Keratinocyte (primary cell): ENCODE data around the gene CLEC12A. TPM values are rescaled to one million over a fixed set of nuclear protein-coding genes. Genes with fewer than 3 reads are reported as not detected.
A peak's percentile ranks its signal among the peaks of the same experiment; 100 is the strongest.

Experiments
- DNase-seq: peaks from one replicate; pipeline ENCODE4 v3.0.0-alpha.2; 2011; ENCODE audit warnings: low read depth, missing footprints, low spot score
- FAIRE-seq: peaks from 2 replicates; lab custom pipeline; 2011; peaks lifted over from hg19 to GRCh38; lab: Jason Lieb, UNC
- H2AFZ ChIP-seq: 2 replicates; pipeline ENCODE4 v1.6.0; 2012; ENCODE audit warnings: low read length, control low read depth, inconsistent platforms; ENCODE audit not compliant: control insufficient read depth
- H3K27ac ChIP-seq: 2 replicates; pipeline ENCODE4 v1.5.1; 2011; ENCODE audit warnings: low read length; ENCODE audit not compliant: control insufficient read depth, insufficient read depth
- H3K27me3 ChIP-seq: 3 replicates; pipeline ENCODE4 v1.6.0; 2011; ENCODE audit warnings: low read length; ENCODE audit not compliant: control insufficient read depth, insufficient read depth; ENCODE audit errors: extremely low read depth
- H3K36me3 ChIP-seq, 2 experiments: 2 replicates in 1 of 2; 3 replicates in 1 of 2; pipeline ENCODE4 v1.5.1; 2011; ENCODE audit warnings: low read length in 2 of 2, mild to moderate bottlenecking in 1 of 2; ENCODE audit not compliant: control insufficient read depth in 2 of 2, insufficient read depth in 2 of 2; ENCODE audit errors: extremely low read depth in 1 of 2
- H3K4me1 ChIP-seq: 3 replicates; pipeline ENCODE4 v1.5.1; 2011; ENCODE audit warnings: low read length; ENCODE audit not compliant: control insufficient read depth, insufficient read depth; ENCODE audit errors: extremely low read depth
- H3K4me2 ChIP-seq: 3 replicates; pipeline ENCODE4 v1.6.0; 2011; ENCODE audit warnings: low read depth, low read length; ENCODE audit not compliant: control insufficient read depth, insufficient read depth; ENCODE audit errors: extremely low read depth
- H3K4me3 ChIP-seq, 3 experiments: fragments of 200-600 bp in 1 of 3; sonication (generic) in 1 of 3; 2 replicates in 2 of 3; 3 replicates in 1 of 3; pipeline ENCODE4 v1.5.1; 2011 to 2016; ENCODE audit warnings: low read length in 3 of 3, mild to moderate bottlenecking in 3 of 3, control low read depth in 2 of 3, inconsistent platforms in 1 of 3, low read depth in 1 of 3, mixed read lengths in 1 of 3, mixed run types in 1 of 3, moderate library complexity in 1 of 3; ENCODE audit not compliant: control insufficient read depth in 2 of 3, insufficient read depth in 2 of 3; ENCODE audit errors: extremely low read depth in 1 of 3
- H3K79me2 ChIP-seq: 2 replicates; pipeline ENCODE4 v1.6.0; 2012; ENCODE audit warnings: low read length; ENCODE audit not compliant: control insufficient read depth, insufficient read depth
- H3K9ac ChIP-seq: 3 replicates; pipeline ENCODE4 v1.6.0; 2011; ENCODE audit warnings: low read length; ENCODE audit not compliant: control insufficient read depth, insufficient read depth; ENCODE audit errors: extremely low read depth
- H3K9me1 ChIP-seq: 3 replicates; pipeline ENCODE4 v1.6.0; 2011; ENCODE audit warnings: low read length; ENCODE audit not compliant: control insufficient read depth, insufficient read depth; ENCODE audit errors: extremely low read depth
- H3K9me3 ChIP-seq: 2 replicates; pipeline ENCODE4 v1.5.1; 2012; ENCODE audit warnings: low read depth, low read length; ENCODE audit not compliant: control insufficient read depth
- H4K20me1 ChIP-seq: 3 replicates; pipeline ENCODE4 v1.6.0; 2011; ENCODE audit warnings: low read length; ENCODE audit not compliant: control insufficient read depth, insufficient read depth; ENCODE audit errors: extremely low read depth
- EZH2 ChIP-seq: IDR thresholded peaks from one replicate; pipeline ENCODE4 v1.6.1; 2012; ENCODE audit warnings: inconsistent platforms, mild to moderate bottlenecking, low read length, moderate library complexity
- dilution Hi-C: fragments of 300-500 bp; cut with MboI; formaldehyde crosslinking; loops from one replicate; pipeline ENCODE4 v1.7.0; 2020; ENCODE audit warnings: low sequenced_read_pairs; ENCODE audit not compliant: extremely low pct_ligation_motif_present
- polyA plus RNA-seq, 5 experiments: library from polyadenylated mRNA; depleted of rRNA in 3 of 5; stranded (reverse) in 3 of 5; stranded (forward) in 1 of 5; unstranded in 1 of 5; fragments of >200 nt; gene quantifications; 1 replicate in 1 of 5; 2 replicates in 3 of 5; 3 replicates in 1 of 5; pipeline versions ENCODE4 v1.2.1 to v1.2.3, GENCODE V29; 2011 to 2012; ENCODE audit warnings: missing spikeins in 2 of 5, low read depth in 1 of 5, low replicate concordance in 1 of 5
- TF ChIP-seq, protein P1 (sequence below), 3 experiments: IDR thresholded peaks in 1 of 3; conservative IDR thresholded peaks in 1 of 3; optimal IDR thresholded peaks in 1 of 3; 2 replicates in 2 of 3; 3 replicates in 1 of 3; pipeline versions ENCODE3 to v1.5.1; 2011; ENCODE audit warnings: low read length in 3 of 3, mild to moderate bottlenecking in 3 of 3, moderate library complexity in 2 of 3, control low read depth in 1 of 3, inconsistent platforms in 1 of 3; ENCODE audit not compliant: insufficient read depth in 2 of 3; ENCODE audit errors: extremely low read depth in 1 of 3

CLEC12A gene
- polyA plus RNA-seq, 1 donor (not counting 4 experiments of a cell fraction or from before 2014, with no cell fraction given): not detected

DNA sequence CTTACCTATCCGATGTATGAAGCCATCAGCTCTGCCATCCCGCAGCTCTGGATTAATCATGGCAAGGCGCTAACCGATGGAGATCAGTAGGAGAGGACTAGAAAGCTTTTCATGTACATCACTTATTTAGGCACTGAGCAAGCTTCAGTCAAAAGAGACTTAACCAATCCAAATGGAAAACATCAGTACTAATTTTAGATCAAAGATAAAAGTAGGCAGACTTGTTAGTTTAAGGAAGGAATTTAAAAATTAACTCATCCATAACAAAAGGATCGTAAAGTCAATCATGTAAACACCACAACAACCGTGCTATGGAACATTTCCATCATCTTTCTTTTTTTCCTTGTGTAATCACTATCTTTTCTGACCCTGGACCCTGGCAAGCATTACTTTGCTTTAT, 38.9 kb upstream of the CLEC12A start, which contains the start of gene CLEC2A:
Gene CLEC2A, minus strand, starts transcription at position 101 of the 400 bp plus-strand sequence. Its CDS starts 41 bp downstream, at position 60.
- no peak for DNase-seq
- Histone ChIP-seq H3K9me3 (no peaks in the 10 kb centered on the region), H2AFZ (peak within 1 kb of the TSS; percentile 56), H3K27me3 (no peaks in the 10 kb centered on the region), H3K4me1 (peaks cover 14% of the 10 kb centered on the region), H3K36me3 (no peaks in the 10 kb centered on the region), H3K9ac (peak within 1 kb of the TSS; percentile 13), H3K4me3 (peak within 1 kb of the TSS; percentile 1 to 36 (median 11)), H4K20me1 (no peaks in the 10 kb centered on the region), H3K9me1 (no peaks in the 10 kb centered on the region), H3K27ac (peak within 1 kb of the TSS; percentile 17), H3K79me2 (no peaks in the 10 kb centered on the region), H3K4me2 (peak within 1 kb of the TSS; percentile 65)
- peak; percentile 49 for FAIRE-seq
- TF ChIP-seq, protein P1, sequence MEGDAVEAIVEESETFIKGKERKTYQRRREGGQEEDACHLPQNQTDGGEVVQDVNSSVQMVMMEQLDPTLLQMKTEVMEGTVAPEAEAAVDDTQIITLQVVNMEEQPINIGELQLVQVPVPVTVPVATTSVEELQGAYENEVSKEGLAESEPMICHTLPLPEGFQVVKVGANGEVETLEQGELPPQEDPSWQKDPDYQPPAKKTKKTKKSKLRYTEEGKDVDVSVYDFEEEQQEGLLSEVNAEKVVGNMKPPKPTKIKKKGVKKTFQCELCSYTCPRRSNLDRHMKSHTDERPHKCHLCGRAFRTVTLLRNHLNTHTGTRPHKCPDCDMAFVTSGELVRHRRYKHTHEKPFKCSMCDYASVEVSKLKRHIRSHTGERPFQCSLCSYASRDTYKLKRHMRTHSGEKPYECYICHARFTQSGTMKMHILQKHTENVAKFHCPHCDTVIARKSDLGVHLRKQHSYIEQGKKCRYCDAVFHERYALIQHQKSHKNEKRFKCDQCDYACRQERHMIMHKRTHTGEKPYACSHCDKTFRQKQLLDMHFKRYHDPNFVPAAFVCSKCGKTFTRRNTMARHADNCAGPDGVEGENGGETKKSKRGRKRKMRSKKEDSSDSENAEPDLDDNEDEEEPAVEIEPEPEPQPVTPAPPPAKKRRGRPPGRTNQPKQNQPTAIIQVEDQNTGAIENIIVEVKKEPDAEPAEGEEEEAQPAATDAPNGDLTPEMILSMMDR (optimal IDR thresholded peaks at IDR 0.05 in 1 of 3, IDR thresholded peaks at IDR 0.05 in 1 of 3, conservative IDR thresholded peaks at IDR 0.05 in 1 of 3; ENCODE audit: extremely low read depth in 1 of 3, insufficient read depth in 2 of 3, low read length in 3 of 3): no peak
- TF ChIP-seq EZH2: no peak
- dilution Hi-C loops: no loop called here

DNA sequence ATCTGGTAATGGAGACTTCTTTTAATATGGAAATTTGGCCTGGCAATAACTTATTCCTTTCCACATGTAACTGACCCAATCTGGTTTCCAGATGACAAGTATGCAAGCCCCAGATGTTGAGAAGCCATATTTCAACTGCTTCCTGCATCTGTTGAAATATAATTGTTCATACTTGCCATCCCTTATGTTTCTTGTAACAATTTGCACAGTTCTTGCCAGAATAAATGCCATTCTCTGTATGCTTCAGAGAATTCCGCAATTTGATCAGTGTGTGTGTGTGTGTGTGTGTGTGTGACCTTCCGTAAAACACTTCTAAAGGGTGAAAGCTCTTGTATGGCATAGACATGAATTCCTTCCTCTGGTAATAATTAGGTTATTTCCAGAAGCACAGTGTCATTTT, 37.3 kb upstream of the CLEC12A start:
- FAIRE-seq (no peak), DNase-seq (no peak)
- Histone ChIP-seq H3K4me2 (no peak overlapping the region), H3K27ac (no peak overlapping the region), H3K36me3 (no peaks in the 10 kb centered on the region), H3K9me1 (no peaks in the 10 kb centered on the region), H4K20me1 (no peaks in the 10 kb centered on the region), H3K79me2 (no peaks in the 10 kb centered on the region), H3K4me3 (no peak overlapping the region), H3K27me3 (no peaks in the 10 kb centered on the region), H2AFZ (no peak overlapping the region), H3K9me3 (no peaks in the 10 kb centered on the region), H3K4me1 (peaks cover 13% of the 10 kb centered on the region), H3K9ac (no peak overlapping the region)
- no peak for TF ChIP-seq EZH2
- TF ChIP-seq, protein P1 (optimal IDR thresholded peaks at IDR 0.05 in 1 of 3, IDR thresholded peaks at IDR 0.05 in 1 of 3, conservative IDR thresholded peaks at IDR 0.05 in 1 of 3; ENCODE audit: extremely low read depth in 1 of 3, insufficient read depth in 2 of 3, low read length in 3 of 3): no peak
- dilution Hi-C loops: no loop called here
